Ovary (tissue), 9 donors: ENCODE results near the gene ITGAE. TPM values are rescaled to one million over a fixed set of nuclear protein-coding genes. Genes with fewer than 3 reads are reported as not detected.

Source experiments
- DNase-seq, 5 donors: peaks; one replicate each; pipeline ENCODE4 v3.0.0-alpha.2; 2019 to 2020
- H3K27ac ChIP-seq, 2 donors: fragments of 200-600 bp; one replicate each; pipeline versions ENCODE4 v1.5.1 to v1.8.0; 2019 to 2022
- H3K27me3 ChIP-seq: fragments of 200-600 bp; one replicate; pipeline ENCODE4 v1.8.0; 2022
- H3K36me3 ChIP-seq: fragments of 200-600 bp; sonication (generic); one replicate; pipeline ENCODE4 v1.5.1; 2019
- H3K4me1 ChIP-seq: one replicate; pipeline ENCODE4 v1.8.1; 2013; ENCODE audit warnings: mild to moderate bottlenecking, moderate library complexity; ENCODE audit not compliant: insufficient read depth
- H3K4me3 ChIP-seq: fragments of 200-600 bp; sonication (generic); one replicate; pipeline ENCODE4 v1.5.1; 2017
- H3K9me3 ChIP-seq, 2 donors: fragments of 200-600 bp in 1 of 2; sonication (generic) in 1 of 2; one replicate each; pipeline versions ENCODE4 v1.5.1 to v1.8.1; 2013 to 2019; ENCODE audit warnings: mild to moderate bottlenecking in 1 of 2, moderate library complexity in 1 of 2
- EP300 ChIP-seq: sonication (generic); formaldehyde crosslinking; IDR thresholded peaks from one replicate; pipeline ENCODE4 v1.6.1; 2017; ENCODE audit warnings: antibody characterized with exemption
- POLR2A ChIP-seq: fragments of 450-650 bp; IDR thresholded peaks from one replicate; pipeline ENCODE4 v1.6.1; 2017; ENCODE audit warnings: antibody characterized with exemption, mild to moderate bottlenecking, moderate library complexity
- WGBS, 3 donors: extraction: QIAGEN DNeasy Blood & Tissue Kit in 1 of 3; methylation state at CpG; one replicate each; pipeline versions ENCODE4 v1.1.5 to v1.1.7; 2013 to 2017; 5-methylcytosine and 5-hydroxymethylcytosine counted together
- intact Hi-C, 4 donors: fragments of 100-400 bp; cut with DNase I; formaldehyde crosslinking; loops; one replicate each; pipeline versions ENCODE4 v1.11.0 to v1.15.1; 2022 to 2023
- polyA plus RNA-seq, 2 donors: library from polyadenylated mRNA; stranded (reverse); fragments of 200-250 nt in 1 of 2; fragments of 350-450 nt in 1 of 2; fragmentation: Illumina TruSeq in 1 of 2; extraction: RNeasy Lipid Tissue Mini Kit (QIAGEN cat#74804) in 1 of 2; gene quantifications; one replicate each; pipeline ENCODE4 v1.2.3, GENCODE V29; 2013 to 2014
- total RNA-seq, 7 donors: library from RNA; depleted of rRNA in 2 of 7; stranded (reverse); fragments of >200 nt in 2 of 7; fragmentation: NEBNext Ultra II Directional in 3 of 7; extraction: Animal tissue kit (Norgen Biotek cat#: 25700) in 3 of 7; gene quantifications; one replicate each; pipeline versions ENCODE4 v1.1.0 to v1.2.4, GENCODE V29; 2016 to 2023
- TF ChIP-seq, protein P1 (sequence below), 3 donors: fragments of 450-650 bp in 2 of 3; fragments of 200-600 bp in 1 of 3; IDR thresholded peaks; one replicate each; pipeline versions ENCODE4 v1.5.1 to v1.8.0; 2016 to 2022; ENCODE audit warnings: antibody characterized with exemption in 3 of 3, mild to moderate bottlenecking in 1 of 3
- donor health status: DM: no; HTN: no; CAD: no; lungs with moderate emphysema.
- donor health status: DM: no; HTN: no; CAD: no.
- donor health status: Bipolar disorder and iron deficiency.
- donor health status: DM: yes; HTN: yes; CAD: no.
- donor health status: DM: no; HTN: no; CAD: no.
- donor health status: DM: yes; HTN: yes; CAD: no.

The ITGAE gene
- total and polyA plus RNA-seq, 9 donors, result 13.3 to 27.0 (median 17.2) TPM

DNA sequence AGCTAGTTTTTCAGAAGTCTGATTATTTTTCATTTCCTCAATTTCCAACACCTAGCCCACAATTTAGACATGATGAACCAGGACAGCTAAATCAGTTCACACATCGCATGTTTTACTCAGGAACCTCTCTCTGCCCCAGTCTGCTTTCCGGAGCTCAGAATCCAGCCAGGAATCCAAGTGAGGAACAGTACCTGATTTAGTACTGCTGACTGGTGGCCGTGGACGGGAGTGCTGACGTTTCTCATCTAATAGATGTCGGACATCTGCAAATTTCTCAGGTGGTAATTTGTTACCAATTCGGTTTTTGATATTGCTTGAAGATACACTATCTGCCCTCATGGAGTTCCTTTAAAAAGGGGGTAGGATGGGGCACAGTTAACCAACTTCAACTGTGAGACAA, 14.9 kb upstream of the ITGAE start:
- DNase-seq, result no peak
- intact Hi-C loops, result no loop called here
- TF ChIP-seq, protein P1, sequence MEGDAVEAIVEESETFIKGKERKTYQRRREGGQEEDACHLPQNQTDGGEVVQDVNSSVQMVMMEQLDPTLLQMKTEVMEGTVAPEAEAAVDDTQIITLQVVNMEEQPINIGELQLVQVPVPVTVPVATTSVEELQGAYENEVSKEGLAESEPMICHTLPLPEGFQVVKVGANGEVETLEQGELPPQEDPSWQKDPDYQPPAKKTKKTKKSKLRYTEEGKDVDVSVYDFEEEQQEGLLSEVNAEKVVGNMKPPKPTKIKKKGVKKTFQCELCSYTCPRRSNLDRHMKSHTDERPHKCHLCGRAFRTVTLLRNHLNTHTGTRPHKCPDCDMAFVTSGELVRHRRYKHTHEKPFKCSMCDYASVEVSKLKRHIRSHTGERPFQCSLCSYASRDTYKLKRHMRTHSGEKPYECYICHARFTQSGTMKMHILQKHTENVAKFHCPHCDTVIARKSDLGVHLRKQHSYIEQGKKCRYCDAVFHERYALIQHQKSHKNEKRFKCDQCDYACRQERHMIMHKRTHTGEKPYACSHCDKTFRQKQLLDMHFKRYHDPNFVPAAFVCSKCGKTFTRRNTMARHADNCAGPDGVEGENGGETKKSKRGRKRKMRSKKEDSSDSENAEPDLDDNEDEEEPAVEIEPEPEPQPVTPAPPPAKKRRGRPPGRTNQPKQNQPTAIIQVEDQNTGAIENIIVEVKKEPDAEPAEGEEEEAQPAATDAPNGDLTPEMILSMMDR (IDR thresholded peaks at IDR 0.05), result no peak
- TF ChIP-seq EP300 (no peak), POLR2A (no peak)
- H3K9me3 ChIP-seq, result no peaks in the 10 kb centered on the region
- no peaks in the 10 kb centered on the region for H3K27me3 ChIP-seq
- H3K36me3 ChIP-seq, result no peaks in the 10 kb centered on the region
- no peak overlapping the region for H3K27ac ChIP-seq
- 75 to 83% (median 76%) methylated on average over 7 of the region's 7 CpGs for WGBS, 3 donors
- H3K4me3 ChIP-seq, result no peak overlapping the region
- H3K4me1 ChIP-seq, result peaks cover 6% of the 10 kb centered on the region

DNA sequence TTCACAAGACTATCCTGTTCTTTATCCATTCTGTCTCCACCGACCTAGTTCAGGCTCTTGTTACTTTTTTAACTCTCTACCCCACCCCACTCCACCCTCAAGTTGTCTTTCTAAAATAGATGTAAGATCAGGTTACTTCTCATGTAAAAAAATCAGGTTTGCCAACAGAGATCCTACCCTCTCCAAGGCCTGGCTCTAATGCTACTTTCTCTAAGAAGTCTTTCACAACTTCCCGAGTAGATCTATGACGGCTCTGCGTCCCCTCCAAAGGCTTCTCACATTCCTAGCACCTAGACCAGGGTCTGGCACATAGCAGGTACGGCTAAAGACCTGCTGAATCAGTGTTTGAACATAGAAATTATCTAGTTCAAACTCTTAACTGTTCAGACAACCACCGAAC, 14.1 kb upstream of the ITGAE start:
- H3K27me3 ChIP-seq, result no peaks in the 10 kb centered on the region
- H3K4me1 ChIP-seq, result peaks cover 8% of the 10 kb centered on the region
- no peak overlapping the region for H3K27ac ChIP-seq
- intact Hi-C loops, result no loop called here
- 83 to 91% (median 83%) methylated on average over 6 of the region's 6 CpGs for WGBS, 3 donors
- H3K36me3 ChIP-seq, result no peaks in the 10 kb centered on the region
- H3K9me3 ChIP-seq, result no peaks in the 10 kb centered on the region
- TF ChIP-seq POLR2A, result no peak
- TF ChIP-seq, protein P1 (IDR thresholded peaks at IDR 0.05), result no peak
- no peak for TF ChIP-seq EP300
- DNase-seq, result no peak
- no peak overlapping the region for H3K4me3 ChIP-seq

DNA sequence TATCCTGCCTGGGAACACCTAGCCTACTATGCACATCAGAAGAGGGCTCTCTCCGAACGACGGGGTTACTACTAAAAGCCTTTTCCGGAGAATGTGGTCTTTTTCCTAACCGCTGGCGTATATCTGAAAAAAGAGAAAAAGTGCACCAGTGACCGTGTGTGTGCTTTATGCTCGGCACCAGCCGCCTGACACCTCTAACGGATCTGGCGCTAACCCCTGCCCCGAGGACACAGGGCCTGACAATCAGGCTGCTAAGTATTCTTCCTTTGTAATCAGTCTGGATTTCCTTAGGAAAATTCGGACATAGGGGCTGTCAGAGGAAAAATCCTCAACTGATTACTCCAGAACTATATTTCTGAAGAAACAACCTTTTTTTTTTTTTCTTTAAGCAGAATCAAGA, 13.4 kb upstream of the ITGAE start:
- Histone ChIP-seq H3K27ac (no peak overlapping the region), H3K9me3 (no peaks in the 10 kb centered on the region), H3K4me3 (no peak overlapping the region), H3K27me3 (no peaks in the 10 kb centered on the region), H3K4me1 (peaks cover 8% of the 10 kb centered on the region), H3K36me3 (no peaks in the 10 kb centered on the region)
- intact Hi-C loops, result no loop called here
- WGBS, 3 donors, result 92 to 93% (median 93%) methylated on average over 13 of the region's 13 CpGs
- no peak for TF ChIP-seq EP300
- TF ChIP-seq POLR2A, result no peak
- TF ChIP-seq, protein P1 (IDR thresholded peaks at IDR 0.05), result no peak
- DNase-seq, result no peak

DNA sequence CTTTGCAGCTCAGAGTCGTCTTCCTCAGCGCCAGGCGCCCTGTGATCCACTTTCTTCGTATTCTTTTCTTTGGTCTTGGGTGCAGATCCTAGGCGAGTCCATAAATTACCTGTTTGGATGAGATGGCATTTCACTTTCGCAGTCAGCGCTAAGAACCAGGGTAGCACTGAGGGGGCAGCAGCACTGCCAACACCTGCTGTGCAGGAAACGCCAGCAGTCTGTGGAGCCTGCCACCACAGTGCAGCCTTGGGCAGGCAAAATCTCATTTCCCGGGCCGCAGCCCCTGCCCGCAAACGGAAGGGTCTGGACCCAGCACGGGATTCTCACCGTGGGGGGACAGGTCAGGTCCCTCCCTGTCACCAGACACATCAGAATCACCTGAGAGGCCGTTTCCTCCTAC, 12.2 kb upstream of the ITGAE start:
- WGBS, 3 donors, result 69 to 88% (median 72%) methylated on average over 15 of the region's 15 CpGs
- Histone ChIP-seq H3K4me3 (no peak overlapping the region), H3K27me3 (no peaks in the 10 kb centered on the region), H3K27ac (peak overlapping the region in 1 of 2 donors; percentile 76), H3K4me1 (peaks cover 8% of the 10 kb centered on the region), H3K36me3 (no peaks in the 10 kb centered on the region), H3K9me3 (no peaks in the 10 kb centered on the region)
- no peak for DNase-seq
- intact Hi-C loops, result no loop called here
- TF ChIP-seq EP300 (no peak), POLR2A (no peak)
- TF ChIP-seq, protein P1 (IDR thresholded peaks at IDR 0.05), result no peak

DNA sequence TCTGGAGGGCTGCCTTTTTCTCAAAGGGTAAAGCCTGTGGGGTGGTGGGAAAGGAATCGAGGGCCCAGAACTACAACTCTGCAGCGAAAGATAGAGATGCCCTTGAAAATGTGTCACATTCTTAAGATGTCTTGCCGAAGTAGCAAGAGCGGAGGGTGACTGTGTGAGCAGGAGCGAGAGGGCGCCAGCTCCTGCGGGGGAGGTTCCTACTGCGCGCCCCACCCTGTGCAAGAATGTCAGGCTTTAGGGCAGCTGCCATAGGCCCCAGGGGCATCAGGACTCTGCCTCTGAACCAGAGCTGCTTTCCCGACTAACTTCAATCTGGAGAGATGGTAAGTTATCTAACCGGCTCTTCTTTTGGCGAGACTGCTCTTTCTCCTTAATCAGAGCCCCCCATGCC, 11.8 kb upstream of the ITGAE start:
- Histone ChIP-seq H3K4me3 (no peak overlapping the region), H3K36me3 (no peaks in the 10 kb centered on the region), H3K27me3 (no peaks in the 10 kb centered on the region), H3K9me3 (no peaks in the 10 kb centered on the region), H3K27ac (peak overlapping the region in 1 of 2 donors; percentile 76), H3K4me1 (peaks cover 8% of the 10 kb centered on the region)
- intact Hi-C loops, result no loop called here
- peak in 4 of 5 donors; percentile 47 to 71 (median 52) for DNase-seq
- TF ChIP-seq EP300, result no peak
- no peak for TF ChIP-seq POLR2A
- TF ChIP-seq, protein P1 (IDR thresholded peaks at IDR 0.05), result no peak
- 19 to 48% (median 26%) methylated on average over 12 of the region's 12 CpGs for WGBS, 3 donors
